HG02588 (cell line): ENCODE data around the gene TSPEAR.

Source experiments
- ATAC-seq: cut with Tn5 transposase; IDR thresholded peaks from one replicate; pipeline ENCODE4 v1.9.1; 2021; ENCODE audit warnings: mild to moderate bottlenecking, moderate library complexity; ENCODE audit not compliant: unreplicated experiment

TSPEAR gene

GRCh38 chr21:44723177-44724131, 12.1 kb upstream of the TSPEAR start:
- no peak for ATAC-seq

GRCh38 chr21:44722731-44723130, 11.4 kb upstream of the TSPEAR start:
- ATAC-seq, result no peak

GRCh38 chr21:44720170-44720569, 8.8 kb upstream of the TSPEAR start:
- ATAC-seq, result no peak

GRCh38 chr21:44718571-44718970, 7.2 kb upstream of the TSPEAR start:
- no peak for ATAC-seq

- no peak for ATAC-seq
Observed at GRCh38 chr21:44718093-44718492, 6.7 kb upstream of the TSPEAR start.

GRCh38 chr21:44716984-44717383, 5.6 kb upstream of the TSPEAR start:
- no peak for ATAC-seq

GRCh38 chr21:44714905-44715304, 3.5 kb upstream of the TSPEAR start:
- no peak for ATAC-seq

- no peak for ATAC-seq
Observed at GRCh38 chr21:44713846-44714245, 2.5 kb upstream of the TSPEAR start.

GRCh38 chr21:44713130-44713529, 1.8 kb upstream of the TSPEAR start:
- no peak for ATAC-seq

GRCh38 chr21:44712203-44713028, 1.0 kb upstream of the TSPEAR start:
- ATAC-seq, result no peak

- ATAC-seq, result no peak
Observed at GRCh38 chr21:44710756-44711326, 531 bp downstream of the TSPEAR start.

GRCh38 chr21:44710294-44710665, 1.1 kb downstream of the TSPEAR start:
- no peak for ATAC-seq

GRCh38 chr21:44709426-44710293, 1.7 kb downstream of the TSPEAR start:
- no peak for ATAC-seq

- no peak for ATAC-seq
Observed at GRCh38 chr21:44708866-44709425, 2.4 kb downstream of the TSPEAR start.

- ATAC-seq, result no peak
Observed at GRCh38 chr21:44708213-44708865, 3.0 kb downstream of the TSPEAR start.

- no peak for ATAC-seq
Observed at GRCh38 chr21:44706706-44707581, 4.4 kb downstream of the TSPEAR start.

- no peak for ATAC-seq
Observed at GRCh38 chr21:44706026-44706705, 5.2 kb downstream of the TSPEAR start.

GRCh38 chr21:44704636-44705001, 6.8 kb downstream of the TSPEAR start:
- ATAC-seq, result no peak
